K562 (cell line): ENCODE measurements around the gene NDST3. TPM values are rescaled to one million over a fixed set of nuclear protein-coding genes. Genes with fewer than 3 reads are reported as not detected.

Experiments
- ATAC-seq: fragments of 200-7000 bp; cut with Tn5 transposase; 3 replicates; pipeline ENCODE4 v1.9.1; 2020; ENCODE audit warnings: moderate library complexity
- BruUV-seq: library from RNA; stranded (reverse); fragments of 400-500 nt; replicated peaks from 2 replicates; lab custom pipeline; 2021; lab: Mats Ljungman, UMichigan
- CTCF ChIA-PET: fragments of 300-600 bp; formaldehyde crosslinking; extraction: SDS; loops from one replicate; lab custom pipeline; 2021; ENCODE audit warnings: low intra/inter-chr PET ratio; lab: Yijun Ruan, JAX
- POLR2A ChIA-PET: fragments of 300-600, 350-650 bp; sonication (Branson Sonifier 250); formaldehyde crosslinking; extraction: SDS; loops from one replicate; lab custom pipeline; 2021; ENCODE audit warnings: antibody characterized with exemption, inconsistent platforms; lab: Yijun Ruan, JAX
- DNase-seq, 4 experiments: peaks; one replicate each; pipeline versions ENCODE4 v3.0.0 to v3.0.0-alpha.2; 2011 to 2018; ENCODE audit warnings: low spot score in 3 of 4, mixed read lengths in 3 of 4; ENCODE audit errors: extremely low read depth in 1 of 4
- FAIRE-seq: peaks from 2 replicates; lab custom pipeline; 2011; peaks lifted over from hg19 to GRCh38; lab: Jason Lieb, UNC
- H2AFZ ChIP-seq: 2 replicates; pipeline ENCODE4 v1.6.0; 2011; ENCODE audit warnings: low read depth, low read length, control low read depth, inconsistent platforms
- H3K27ac ChIP-seq: fragments of 200-600 bp; 3 replicates; pipeline ENCODE4 v1.8.0; 2011; ENCODE audit warnings: low read depth, mild to moderate bottlenecking, control low read depth, inconsistent platforms, low read length, moderate library complexity, mixed read lengths; ENCODE audit errors: extremely low read depth
- H3K27me3 ChIP-seq, 2 experiments: fragments of 300-600 bp in 1 of 2; 2 replicates in 1 of 2; 3 replicates in 1 of 2; pipeline versions ENCODE4 v1.6.0 to v1.8.0; 2011; ENCODE audit warnings: inconsistent platforms in 2 of 2, low read length in 2 of 2, mild to moderate bottlenecking in 1 of 2, mixed read lengths in 1 of 2, moderate library complexity in 1 of 2; ENCODE audit not compliant: control insufficient read depth in 2 of 2, insufficient read depth in 2 of 2
- H3K36me3 ChIP-seq: fragments of 300-600 bp; 3 replicates; pipeline ENCODE4 v1.8.0; 2011; ENCODE audit warnings: mild to moderate bottlenecking, low read length, inconsistent platforms; ENCODE audit not compliant: control insufficient read depth, insufficient read depth
- H3K4me1 ChIP-seq, 2 experiments: fragments of 200-600 bp in 1 of 2; replicated peaks in 1 of 2; 2 replicates in 1 of 2; 3 replicates in 1 of 2; pipeline versions ENCODE4 v1.5.1 to v1.8.0; 2011; ENCODE audit warnings: inconsistent platforms in 2 of 2, low read length in 2 of 2, mild to moderate bottlenecking in 1 of 2, mixed read lengths in 1 of 2, moderate library complexity in 1 of 2; ENCODE audit not compliant: control insufficient read depth in 2 of 2, insufficient read depth in 2 of 2
- H3K4me2 ChIP-seq: 2 replicates; pipeline ENCODE4 v1.6.1; 2011; ENCODE audit warnings: low read length, control low read depth, inconsistent platforms, mixed read lengths; ENCODE audit not compliant: insufficient read depth
- H3K4me3 ChIP-seq: fragments of 200-600 bp; sonication (generic), shearing (Covaris generic); 2 replicates; pipeline ENCODE4 v1.5.1; 2016; ENCODE audit warnings: control low read depth, inconsistent platforms
- H3K79me2 ChIP-seq: fragments of 200-600 bp; 3 replicates; pipeline ENCODE4 v1.8.0; 2011; ENCODE audit warnings: low read length, inconsistent platforms; ENCODE audit not compliant: control insufficient read depth, insufficient read depth
- H3K9ac ChIP-seq, 2 experiments: 2 replicates each; pipeline versions ENCODE4 v1.6.0 to v1.6.1; 2011; ENCODE audit warnings: low read depth in 2 of 2, low read length in 2 of 2, control low read depth in 1 of 2, inconsistent platforms in 1 of 2, mild to moderate bottlenecking in 1 of 2, mixed read lengths in 1 of 2; ENCODE audit not compliant: insufficient read depth in 1 of 2
- H3K9me1 ChIP-seq: one replicate; pipeline ENCODE4 v1.6.0; 2011; ENCODE audit warnings: inconsistent platforms, mild to moderate bottlenecking, low read length, moderate library complexity; ENCODE audit not compliant: control insufficient read depth, insufficient read depth
- H3K9me3 ChIP-seq: replicated peaks from 2 replicates; pipeline ENCODE4 v1.5.1; 2011; ENCODE audit warnings: low read depth, low read length, inconsistent platforms; ENCODE audit not compliant: control insufficient read depth, insufficient read depth
- H4K20me1 ChIP-seq: replicated peaks from 2 replicates; pipeline ENCODE4 v1.6.1; 2011; ENCODE audit warnings: low read length, inconsistent platforms, mixed read lengths; ENCODE audit not compliant: control insufficient read depth, insufficient read depth
- BDP1 ChIP-seq: IDR thresholded peaks from 3 replicates; pipeline ENCODE4 v1.6.1; 2011; ENCODE audit not compliant: insufficient read length, insufficient read depth
- FIP1L1 ChIP-seq: fragments of 200-400 bp; formaldehyde crosslinking; IDR thresholded peaks from 2 replicates; pipeline ENCODE4 v1.6.1; 2018; ENCODE audit warnings: mild to moderate bottlenecking, low read depth, low read length; ENCODE audit not compliant: poor library complexity, severe bottlenecking
- HES1 ChIP-seq: fragments of 450-650 bp; IDR thresholded peaks from 2 replicates; pipeline ENCODE4 v1.6.1; 2016; ENCODE audit warnings: low read depth, mild to moderate bottlenecking, moderate library complexity
- KDM1A ChIP-seq, 2 experiments: fragments of 450-650 bp; IDR thresholded peaks; 2 replicates each; pipeline ENCODE4 v1.6.1; 2016; ENCODE audit warnings: mild to moderate bottlenecking in 2 of 2
- NFATC3 ChIP-seq: fragments of 450-650 bp; IDR thresholded peaks from 2 replicates; pipeline ENCODE4 v1.6.1; 2017; ENCODE audit warnings: mild to moderate bottlenecking
- NFE2L1 ChIP-seq: fragments of 450-650 bp; IDR thresholded peaks from 2 replicates; pipeline ENCODE4 v1.6.1; 2016; ENCODE audit warnings: missing genetic modification characterization, low read depth, mild to moderate bottlenecking, missing compliant biosample characterization, moderate library complexity, borderline replicate concordance
- NR2C2 ChIP-seq, 2 experiments: fragments of 200-800 bp in 1 of 2; sonication (Bioruptor generic) in 1 of 2; sonication (generic) in 1 of 2; formaldehyde crosslinking in 1 of 2; IDR thresholded peaks; 2 replicates each; pipeline versions ENCODE4 v1.6.1 to v1.8.0; 2016 to 2022; ENCODE audit warnings: mild to moderate bottlenecking in 1 of 2, missing compliant biosample characterization in 1 of 2, missing genetic modification characterization in 1 of 2, missing genetic modification reagents in 1 of 2
- PHF8 ChIP-seq: fragments of 200-600 bp; sonication (generic); IDR thresholded peaks from 2 replicates; pipeline ENCODE4 v1.6.1; 2012; ENCODE audit warnings: mixed run types, mild to moderate bottlenecking, inconsistent platforms, low read length, moderate library complexity, borderline replicate concordance
- SMAD4 ChIP-seq: fragments of 250-450 bp; sonication (Bioruptor Pico); conservative IDR thresholded peaks from 2 replicates; pipeline ENCODE4 v1.8.0; 2021; ENCODE audit warnings: inconsistent platforms, mild to moderate bottlenecking, moderate library complexity
- THRAP3 ChIP-seq: fragments of 450-650 bp; IDR thresholded peaks from 2 replicates; pipeline ENCODE4 v1.6.1; 2016; ENCODE audit warnings: mild to moderate bottlenecking, inconsistent platforms, borderline replicate concordance
- ZNF696 ChIP-seq: fragments of 250-450 bp; sonication (Bioruptor Pico); conservative IDR thresholded peaks from 2 replicates; pipeline ENCODE4 v1.4.0; 2020; ENCODE audit warnings: mild to moderate bottlenecking, moderate library complexity
- ZNF76 ChIP-seq: fragments of 250-450 bp; sonication (Bioruptor Pico); IDR thresholded peaks from 2 replicates; pipeline ENCODE4 v1.4.0; 2020; ENCODE audit warnings: mild to moderate bottlenecking, moderate library complexity, borderline replicate concordance
- in situ Hi-C: fragments of 300-500 bp; cut with MboI; formaldehyde crosslinking; loops from 4 replicates; pipeline ENCODE4 v1.15.0; 2018; ENCODE audit warnings: inconsistent platforms, mixed read lengths
- intact Hi-C: fragments of 100-400 bp; cut with micrococcal nuclease; formaldehyde crosslinking; loops from 2 replicates; pipeline ENCODE4 v1.14.2; 2022
- polyA plus RNA-seq, 8 experiments: library from polyadenylated mRNA; depleted of rRNA in 4 of 8; stranded (reverse) in 5 of 8; unstranded in 3 of 8; fragments of >200 nt; fragmentation: Nextera tagmentation in 2 of 8; fragmentation: Illumina TruSeq in 1 of 8; extraction: Ambion mirVana in 2 of 8; extraction: Trizol in 1 of 8; gene quantifications; 2 replicates each; pipeline versions ENCODE4 v1.2.1 to v1.2.3, GENCODE V29; 2011 to 2014; ENCODE audit warnings: inconsistent platforms in 1 of 8, missing spikeins in 1 of 8
- total RNA-seq, 7 experiments: library from RNA; depleted of rRNA in 6 of 7; stranded (reverse); fragments of >200 nt in 6 of 7; fragmentation: Illumina TruSeq in 2 of 7; extraction: Trizol in 2 of 7; gene quantifications; 2 replicates each; pipeline versions ENCODE4 v1.2.1 to v1.2.3, GENCODE V29; 2011 to 2021; ENCODE audit warnings: low replicate concordance in 1 of 7
- TF ChIP-seq, protein P1 (sequence below): sonication (generic); formaldehyde crosslinking; IDR thresholded peaks from 2 replicates; pipeline ENCODE4 v1.8.0; 2023; ENCODE audit warnings: mild to moderate bottlenecking, missing genetic modification reagents

The NDST3 gene
- total and polyA plus RNA-seq, 9 of the 15 experiments (the other 6 are each of a cell fraction or from before 2014, with no cell fraction given), result not detected

GRCh38 chr4:118173126-118173525, 138.8 kb downstream of the NDST3 start:
- no peak overlapping the region for H3K27ac ChIP-seq
- no peaks in the 10 kb centered on the region for H4K20me1 ChIP-seq
- no peaks in the 10 kb centered on the region for H3K36me3 ChIP-seq
- FAIRE-seq, result no peak
- no peak overlapping the region for H3K4me3 ChIP-seq
- TF ChIP-seq THRAP3, result no peak
- no peak for TF ChIP-seq ZNF76
- no peak for TF ChIP-seq KDM1A (IDR thresholded peaks at IDR 0.05)
- no peak for TF ChIP-seq PHF8
- no peak for TF ChIP-seq HES1
- no peak for TF ChIP-seq BDP1
- TF ChIP-seq FIP1L1, result no peak
- no peak for TF ChIP-seq NFATC3
- no peak for TF ChIP-seq ZNF696
- no peak for TF ChIP-seq SMAD4 (CRISPR knock-in tag)
- TF ChIP-seq NR2C2 (CRISPR knock-in tag; IDR thresholded peaks at IDR 0.05), result no peak
- no peak for TF ChIP-seq NR2C2 (tag; IDR thresholded peaks at IDR 0.05)
- no peak for TF ChIP-seq NFE2L1 (tag)
- TF ChIP-seq, protein P1, sequence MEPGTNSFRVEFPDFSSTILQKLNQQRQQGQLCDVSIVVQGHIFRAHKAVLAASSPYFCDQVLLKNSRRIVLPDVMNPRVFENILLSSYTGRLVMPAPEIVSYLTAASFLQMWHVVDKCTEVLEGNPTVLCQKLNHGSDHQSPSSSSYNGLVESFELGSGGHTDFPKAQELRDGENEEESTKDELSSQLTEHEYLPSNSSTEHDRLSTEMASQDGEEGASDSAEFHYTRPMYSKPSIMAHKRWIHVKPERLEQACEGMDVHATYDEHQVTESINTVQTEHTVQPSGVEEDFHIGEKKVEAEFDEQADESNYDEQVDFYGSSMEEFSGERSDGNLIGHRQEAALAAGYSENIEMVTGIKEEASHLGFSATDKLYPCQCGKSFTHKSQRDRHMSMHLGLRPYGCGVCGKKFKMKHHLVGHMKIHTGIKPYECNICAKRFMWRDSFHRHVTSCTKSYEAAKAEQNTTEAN, result no peak
- BruUV-seq, result no TSS peak
- H3K9me1 ChIP-seq, result no peaks in the 10 kb centered on the region
- no peaks in the 10 kb centered on the region for H3K27me3 ChIP-seq
- in situ Hi-C loops (no loop called here), intact Hi-C loops (no loop called here)
- ChIA-PET CTCF (no interaction called here), POLR2A (no interaction called here)
- no peak overlapping the region for H3K4me2 ChIP-seq
- ATAC-seq, result no peak
- H3K9me3 ChIP-seq, result no peaks in the 10 kb centered on the region
- no peak overlapping the region for H2AFZ ChIP-seq
- H3K9ac ChIP-seq, result no peak overlapping the region
- no peaks in the 10 kb centered on the region for H3K79me2 ChIP-seq
- no peak for DNase-seq
- H3K4me1 ChIP-seq, result no peaks in the 10 kb centered on the region
